Endodermal cell (in vitro differentiated cells): ENCODE results near the gene KDM8. TPM values are rescaled to one million over a fixed set of nuclear protein-coding genes. Genes with fewer than 3 reads are reported as not detected.

Source experiments
- DNase-seq: peaks from one replicate; pipeline ENCODE4 v3.0.0-alpha.2; 2017
- H3K27ac ChIP-seq: 2 replicates; pipeline ENCODE4 v1.5.1; 2013; ENCODE audit warnings: mild to moderate bottlenecking, low read depth, low read length, moderate library complexity
- H3K27me3 ChIP-seq: 2 replicates; pipeline ENCODE4 v1.6.1; 2013; ENCODE audit warnings: mild to moderate bottlenecking, low read length, moderate library complexity; ENCODE audit not compliant: insufficient read depth, control insufficient read depth, poor library complexity, severe bottlenecking
- H3K36me3 ChIP-seq: 2 replicates; pipeline ENCODE4 v1.7.0; 2013; ENCODE audit warnings: mild to moderate bottlenecking, low read length, moderate library complexity; ENCODE audit not compliant: control insufficient read depth, insufficient read depth
- H3K4me1 ChIP-seq: one replicate; pipeline ENCODE4 v1.7.0; 2013; ENCODE audit warnings: low read length; ENCODE audit not compliant: control insufficient read depth, insufficient read depth
- H3K4me3 ChIP-seq: 2 replicates; pipeline ENCODE4 v1.5.1; 2013; ENCODE audit warnings: mild to moderate bottlenecking, low read length, moderate library complexity
- H3K9ac ChIP-seq: 2 replicates; pipeline ENCODE4 v1.6.1; 2013; ENCODE audit warnings: mild to moderate bottlenecking, low read length, moderate library complexity; ENCODE audit not compliant: poor library complexity, severe bottlenecking; ENCODE audit errors: extremely low read depth
- H3K9me3 ChIP-seq: 2 replicates; pipeline ENCODE4 v1.6.1; 2013; ENCODE audit warnings: mild to moderate bottlenecking, low read length, moderate library complexity; ENCODE audit not compliant: control insufficient read depth
- H3K27ac Mint-ChIP-seq: 2 replicates; pipeline ENCODE4 v1.8.0; 2020; ENCODE audit warnings: mixed read lengths
- H3K27me3 Mint-ChIP-seq: 2 replicates; pipeline ENCODE4 v1.8.0; 2021; ENCODE audit warnings: mild to moderate bottlenecking, mixed read lengths; ENCODE audit not compliant: insufficient read depth
- H3K36me3 Mint-ChIP-seq: 2 replicates; pipeline ENCODE4 v1.8.0; 2020; ENCODE audit warnings: low read depth, mixed read lengths
- H3K4me1 Mint-ChIP-seq: 2 replicates; pipeline ENCODE4 v1.8.0; 2020; ENCODE audit warnings: mixed read lengths
- H3K4me3 Mint-ChIP-seq: 2 replicates; pipeline ENCODE4 v1.8.0; 2020; ENCODE audit warnings: mild to moderate bottlenecking, moderate library complexity, mixed read lengths
- H3K9me3 Mint-ChIP-seq: 2 replicates; pipeline ENCODE4 v1.8.0; 2020; ENCODE audit warnings: mild to moderate bottlenecking, mixed read lengths
- CTCF ChIP-seq: fragments of 200-600 bp; sonication (generic); conservative IDR thresholded peaks from 2 replicates; pipeline ENCODE4 v1.5.0; 2021; ENCODE audit warnings: antibody characterized with exemption, mild to moderate bottlenecking
- whole genome bisulfite sequencing, 2 experiments: methylation state at CpG; one replicate each; pipeline versions ENCODE4 v1.1.5 to v1.1.7; 2013; ENCODE audit warnings: missing lambda C conversion rate in 2 of 2, mixed read lengths in 1 of 2; ENCODE audit not compliant: insufficient coverage in 1 of 2, insufficient read length in 1 of 2; 5-methylcytosine and 5-hydroxymethylcytosine counted together
- long read RNA-seq, 4 experiments: library from polyadenylated mRNA in 2 of 4; library from RNA in 1 of 4; library from capped mRNA in 1 of 4; stranded (forward) in 3 of 4; unstranded in 1 of 4; transcript quantifications; one replicate each; pipeline ENCODE4 v2.0.0, GENCODE V29; 2020 to 2021; ENCODE audit warnings: inconsistent platforms in 1 of 4
- polyA plus RNA-seq, 2 experiments: library from polyadenylated mRNA; stranded (reverse); fragments of 50-300 nt; gene quantifications; one replicate each; pipeline ENCODE4 v1.2.3, GENCODE V29; 2013
- total RNA-seq, 2 donors: library from RNA; stranded (reverse); fragmentation: NEBNext Ultra II Directional in 1 of 2; extraction: Animal tissue kit (Norgen Biotek cat#: 25700) in 1 of 2; gene quantifications; 2 replicates in 1 of 2; 3 replicates in 1 of 2; pipeline ENCODE4 v1.2.1, GENCODE V29; 2021

The KDM8 gene
- 10 to 100 TPM; 11.0 to 12.1 TPM for total RNA-seq
- polyA plus RNA-seq (2013, experiment 1 of 2): 9.1 TPM
- polyA plus RNA-seq (2013, experiment 2 of 2): 6.2 TPM
- long read RNA-seq, experiment 1, partial matches to known transcripts: 0 of 5 reads
- long read RNA-seq, experiment 1, other reads (novel, unspliced or antisense): 5 of 5 reads
- long read RNA-seq, experiment 2, partial matches to known transcripts: 0 of 9 reads
- long read RNA-seq, experiment 2, other reads (novel, unspliced or antisense): 6 of 9 reads
- long read RNA-seq, experiment 3, transcript KDM8-201 (8 exons, 2,462 nt): major isoform, 15 of 37 reads
- long read RNA-seq, experiment 3, partial matches to known transcripts: 7 of 37 reads
- long read RNA-seq, experiment 3, other reads (novel, unspliced or antisense): 15 of 37 reads
- long read RNA-seq, experiment 4, partial matches to known transcripts: 1 of 1 reads
- long read RNA-seq, experiment 4, other reads (novel, unspliced or antisense): 0 of 1 reads

- Histone ChIP-seq H3K36me3 (no peaks in the 10 kb centered on the region), H3K9ac (peak within 1 kb of the TSS; percentile 87), H3K27me3 (no peaks in the 10 kb centered on the region), H3K4me1 (peaks cover 11% of the 10 kb centered on the region), H3K27ac (peak within 1 kb of the TSS; percentile 91), H3K9me3 (no peaks in the 10 kb centered on the region), H3K4me3 (peak within 1 kb of the TSS; percentile 91)
- H3K4me3 Mint-ChIP-seq: peak within 1 kb of the TSS; percentile 89
- no peaks in the 10 kb centered on the region for H3K27me3 Mint-ChIP-seq
- no peak for TF ChIP-seq CTCF
- H3K4me1 Mint-ChIP-seq: peaks cover 33% of the 10 kb centered on the region
- no peaks in the 10 kb centered on the region for H3K36me3 Mint-ChIP-seq
- DNase-seq: peak; percentile 99
- 0% methylated on average over 42 to 70 of the region's 70 CpGs for WGBS, 2 experiments
- peak within 1 kb of the TSS; percentile 100 for H3K27ac Mint-ChIP-seq
- peaks cover 24% of the 10 kb centered on the region for H3K9me3 Mint-ChIP-seq
Measured at GRCh38 chr16:27203507-27204311, at the start of gene KDM8. Gene KDM8 (plus strand): TSS chr16:27203526. CDS start chr16:27210124, 6,598 bp downstream.

GRCh38 chr16:27154705-27155521 lies 48.4 kb upstream of the KDM8 start:
- H3K36me3 Mint-ChIP-seq: no peaks in the 10 kb centered on the region
- H3K9me3 ChIP-seq: no peaks in the 10 kb centered on the region
- H3K4me1 Mint-ChIP-seq: peaks cover 5% of the 10 kb centered on the region
- peak; percentile 98 for TF ChIP-seq CTCF
- H3K36me3 ChIP-seq: no peaks in the 10 kb centered on the region
- 29 to 47% methylated on average over 12 to 24 of the region's 24 CpGs for WGBS, 2 experiments
- H3K9ac ChIP-seq: no peak overlapping the region
- H3K27me3 Mint-ChIP-seq: peaks cover 2% of the 10 kb centered on the region
- no peak overlapping the region for H3K27ac ChIP-seq
- no peaks in the 10 kb centered on the region for H3K27me3 ChIP-seq
- peaks cover 4% of the 10 kb centered on the region for H3K9me3 Mint-ChIP-seq
- H3K27ac Mint-ChIP-seq: no peak overlapping the region
- no peak overlapping the region for H3K4me3 ChIP-seq
- no peak overlapping the region for H3K4me3 Mint-ChIP-seq
- peak; percentile 91 for DNase-seq
- H3K4me1 ChIP-seq: no peaks in the 10 kb centered on the region

DNA sequence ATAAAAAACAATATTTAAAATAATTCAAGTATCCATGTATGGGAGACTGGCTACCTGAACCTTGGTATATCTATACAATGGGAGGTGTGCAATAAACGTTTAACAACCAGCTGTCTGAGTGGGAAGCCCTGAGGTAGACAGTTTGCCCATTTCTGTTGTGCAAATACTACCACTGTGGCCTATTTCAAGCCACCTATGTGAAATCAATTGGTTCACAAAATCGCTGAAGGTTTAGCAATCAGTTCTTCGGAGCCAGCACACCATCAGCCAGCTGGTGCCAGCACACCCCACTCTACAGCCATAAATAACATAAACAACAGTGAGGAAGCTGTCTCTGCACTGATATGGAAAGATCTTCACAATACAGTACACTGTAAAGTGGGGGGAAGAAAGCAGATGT lies 46.7 kb upstream of the KDM8 start:
- Histone ChIP-seq H3K36me3 (no peaks in the 10 kb centered on the region), H3K27me3 (no peaks in the 10 kb centered on the region), H3K27ac (no peak overlapping the region), H3K9me3 (no peaks in the 10 kb centered on the region), H3K4me3 (no peak overlapping the region), H3K9ac (no peak overlapping the region), H3K4me1 (no peaks in the 10 kb centered on the region)
- H3K36me3 Mint-ChIP-seq: no peaks in the 10 kb centered on the region
- peaks cover 5% of the 10 kb centered on the region for H3K4me1 Mint-ChIP-seq
- no peak overlapping the region for H3K4me3 Mint-ChIP-seq
- 78 to 79% methylated on average over 1 to 3 of the region's 3 CpGs for WGBS, 2 experiments
- DNase-seq: no peak
- H3K9me3 Mint-ChIP-seq: peaks cover 9% of the 10 kb centered on the region
- TF ChIP-seq CTCF: no peak
- no peak overlapping the region for H3K27ac Mint-ChIP-seq
- H3K27me3 Mint-ChIP-seq: peaks cover 2% of the 10 kb centered on the region
